ENCODE data around the gene RAPGEF4.
A peak's percentile ranks its signal among the peaks of the same experiment; 100 is the strongest.

Gene RAPGEF4

GRCh38 chr2:173016451-173016850, 280.8 kb downstream of the RAPGEF4 start:
- H3K27me3 ChIP-seq (ENCODE audit: insufficient read depth, low read length, poor library complexity, severe bottlenecking): no peaks in the 10 kb centered on the region
- no peak for TF ChIP-seq EZH2phosphoT487 (IDR thresholded peaks at IDR 0.05; ENCODE audit: borderline replicate concordance)
- no peak for TF ChIP-seq CTCF (conservative IDR thresholded peaks at IDR 0.05; ENCODE audit: low read length)
- no peaks in the 10 kb centered on the region for H3K36me3 ChIP-seq (ENCODE audit: insufficient read depth, low read length)

GRCh38 chr2:173017646-173018420, 282.2 kb downstream of the RAPGEF4 start:
- H3K79me2 ChIP-seq (ENCODE audit: insufficient read depth, low read length): no peaks in the 10 kb centered on the region
- H3K9me2 ChIP-seq (replicated peaks; ENCODE audit: low read depth, low read length): no peaks in the 10 kb centered on the region
- no peaks in the 10 kb centered on the region for H4K20me1 ChIP-seq (ENCODE audit: insufficient read depth, low read length, poor library complexity, severe bottlenecking)
- no peak for TF ChIP-seq EZH2phosphoT487 (IDR thresholded peaks at IDR 0.05; ENCODE audit: borderline replicate concordance)
- H3K4me3 ChIP-seq (ENCODE audit: low read length, poor library complexity, severe bottlenecking): no peak overlapping the region
- no peak overlapping the region for H3K4me2 ChIP-seq (ENCODE audit: low read depth, low read length, poor library complexity, severe bottlenecking)
- H2AFZ ChIP-seq (ENCODE audit: low read length): no peak overlapping the region
- H3K9me3 ChIP-seq (ENCODE audit: insufficient read depth, low read depth, low read length): no peaks in the 10 kb centered on the region
- no peaks in the 10 kb centered on the region for H3F3A ChIP-seq (ENCODE audit: low read depth)
- no peak overlapping the region for H3K9ac ChIP-seq (ENCODE audit: low read depth, low read length, poor library complexity, severe bottlenecking)
- no peaks in the 10 kb centered on the region for H3K27me3 ChIP-seq (ENCODE audit: insufficient read depth, low read length, poor library complexity, severe bottlenecking)
- no peaks in the 10 kb centered on the region for H3K36me3 ChIP-seq (ENCODE audit: insufficient read depth, low read length)
- H3K4me1 ChIP-seq (ENCODE audit: insufficient read depth, low read length, poor library complexity, severe bottlenecking): no peaks in the 10 kb centered on the region

More at GRCh38 chr2:173016451-173016850, 280.8 kb downstream of the RAPGEF4 start:
- no peaks in the 10 kb centered on the region for H3K4me1 ChIP-seq (ENCODE audit: insufficient read depth, low read length, poor library complexity, severe bottlenecking)
- no peak overlapping the region for H3K4me2 ChIP-seq (ENCODE audit: low read depth, low read length, poor library complexity, severe bottlenecking)
- no peak overlapping the region for H3K4me3 ChIP-seq (ENCODE audit: low read length, poor library complexity, severe bottlenecking)
- H3K79me2 ChIP-seq (ENCODE audit: insufficient read depth, low read length): no peaks in the 10 kb centered on the region
- no peak overlapping the region for H2AFZ ChIP-seq (ENCODE audit: low read length)
- no peak overlapping the region for H3K9ac ChIP-seq (ENCODE audit: low read depth, low read length, poor library complexity, severe bottlenecking)
- no peaks in the 10 kb centered on the region for H4K20me1 ChIP-seq (ENCODE audit: insufficient read depth, low read length, poor library complexity, severe bottlenecking)
- H3K9me2 ChIP-seq (replicated peaks; ENCODE audit: low read depth, low read length): no peaks in the 10 kb centered on the region
- H3F3A ChIP-seq (ENCODE audit: low read depth): no peaks in the 10 kb centered on the region
- H3K9me3 ChIP-seq (ENCODE audit: insufficient read depth, low read depth, low read length): no peaks in the 10 kb centered on the region

- no peaks in the 10 kb centered on the region for H3K27me3 ChIP-seq (ENCODE audit: insufficient read depth, low read length, poor library complexity, severe bottlenecking)
- no peaks in the 10 kb centered on the region for H4K20me1 ChIP-seq (ENCODE audit: insufficient read depth, low read length, poor library complexity, severe bottlenecking)
- H3K4me1 ChIP-seq (ENCODE audit: insufficient read depth, low read length, poor library complexity, severe bottlenecking): no peaks in the 10 kb centered on the region
- no peak overlapping the region for H3K4me3 ChIP-seq (ENCODE audit: low read length, poor library complexity, severe bottlenecking)
- no peak overlapping the region for H3K4me2 ChIP-seq (ENCODE audit: low read depth, low read length, poor library complexity, severe bottlenecking)
- no peak for TF ChIP-seq CTCF (conservative IDR thresholded peaks at IDR 0.05; ENCODE audit: low read length)
- TF ChIP-seq EZH2phosphoT487 (IDR thresholded peaks at IDR 0.05; ENCODE audit: borderline replicate concordance): no peak
- H2AFZ ChIP-seq (ENCODE audit: low read length): no peak overlapping the region
- no peaks in the 10 kb centered on the region for H3F3A ChIP-seq (ENCODE audit: low read depth)
- H3K36me3 ChIP-seq (ENCODE audit: insufficient read depth, low read length): no peaks in the 10 kb centered on the region
- no peaks in the 10 kb centered on the region for H3K79me2 ChIP-seq (ENCODE audit: insufficient read depth, low read length)
- no peaks in the 10 kb centered on the region for H3K9me3 ChIP-seq (ENCODE audit: insufficient read depth, low read depth, low read length)
- H3K9me2 ChIP-seq (replicated peaks; ENCODE audit: low read depth, low read length): no peaks in the 10 kb centered on the region
- no peak overlapping the region for H3K9ac ChIP-seq (ENCODE audit: low read depth, low read length, poor library complexity, severe bottlenecking)
These were observed 284.1 kb downstream of the RAPGEF4 start for GRCh38 chr2:173019755-173020154.

GRCh38 chr2:173021939-173022371, 286.3 kb downstream of the RAPGEF4 start:
- Histone ChIP-seq H3K4me2 (ENCODE audit: low read depth, low read length, poor library complexity, severe bottlenecking) (no peak overlapping the region), H3K27me3 (ENCODE audit: insufficient read depth, low read length, poor library complexity, severe bottlenecking) (no peaks in the 10 kb centered on the region), H3K36me3 (ENCODE audit: insufficient read depth, low read length) (no peaks in the 10 kb centered on the region), H3K9me3 (ENCODE audit: insufficient read depth, low read depth, low read length) (no peaks in the 10 kb centered on the region), H4K20me1 (ENCODE audit: insufficient read depth, low read length, poor library complexity, severe bottlenecking) (no peaks in the 10 kb centered on the region), H2AFZ (ENCODE audit: low read length) (no peak overlapping the region), H3K9ac (ENCODE audit: low read depth, low read length, poor library complexity, severe bottlenecking) (no peak overlapping the region), H3K4me3 (ENCODE audit: low read length, poor library complexity, severe bottlenecking) (no peak overlapping the region), H3K79me2 (ENCODE audit: insufficient read depth, low read length) (no peaks in the 10 kb centered on the region), H3K9me2 (replicated peaks; ENCODE audit: low read depth, low read length) (no peaks in the 10 kb centered on the region), H3K4me1 (ENCODE audit: insufficient read depth, low read length, poor library complexity, severe bottlenecking) (no peaks in the 10 kb centered on the region), H3F3A (ENCODE audit: low read depth) (no peaks in the 10 kb centered on the region)
- TF ChIP-seq EZH2phosphoT487 (IDR thresholded peaks at IDR 0.05; ENCODE audit: borderline replicate concordance) (no peak), CTCF (conservative IDR thresholded peaks at IDR 0.05; ENCODE audit: low read length) (peak; percentile 50)
